Measurements from ENCODE around the gene CIRBP. TPM values are rescaled to one million over a fixed set of nuclear protein-coding genes. Genes with fewer than 3 reads are reported as not detected.

The CIRBP gene
- total and polyA plus RNA-seq, 9 donors: 602 to 1,254 (median 855) TPM

- peak in 3 of 5 donors; percentile 31 to 59 (median 44) for DNase-seq
- Histone ChIP-seq H3K36me3 (no peaks in the 10 kb centered on the region), H3K9me3 (no peaks in the 10 kb centered on the region), H3K27me3 (no peaks in the 10 kb centered on the region), H3K4me1 (ENCODE audit: insufficient read depth) (peaks cover 8% of the 10 kb centered on the region), H3K27ac (no peak overlapping the region), H3K4me3 (no peak overlapping the region)
- intact Hi-C loops (cut with DNase I): loop anchor here in 1 of 4 donors (10.0 kb wide), 1 partner anchor 106 kb away; the partner anchor contains the start of gene NDUFS7
- 76 to 84% (median 80%) methylated on average over 25 of the region's 25 CpGs for WGBS, 3 donors
- TF ChIP-seq CTCF (IDR thresholded peaks at IDR 0.05): no peak
- no peak for TF ChIP-seq EP300 (IDR thresholded peaks at IDR 0.05)
- TF ChIP-seq POLR2A (IDR thresholded peaks at IDR 0.05): no peak
Measured at GRCh38 chr19:1278713-1279660, 9.9 kb downstream of the CIRBP start.

GRCh38 chr19:1279782-1280341 lies 10.7 kb downstream of the CIRBP start:
- no peak overlapping the region for H3K27ac ChIP-seq
- intact Hi-C loops (cut with DNase I): loop anchor here in 3 of 4 donors (10.0 kb wide), 3 partner anchors 55 to 165 kb away; partner anchors contain the start of gene NDUFS7 (in 1 of the 3)
- TF ChIP-seq CTCF (IDR thresholded peaks at IDR 0.05): peak; percentile 85 to 95 (median 90)
- TF ChIP-seq EP300 (IDR thresholded peaks at IDR 0.05): no peak
- 27 to 30% (median 27%) methylated on average over 10 of the region's 10 CpGs for WGBS, 3 donors
- no peaks in the 10 kb centered on the region for H3K36me3 ChIP-seq
- H3K4me1 ChIP-seq (ENCODE audit: insufficient read depth): peaks cover 5% of the 10 kb centered on the region
- no peaks in the 10 kb centered on the region for H3K27me3 ChIP-seq
- H3K9me3 ChIP-seq: no peaks in the 10 kb centered on the region
- peak; percentile 74 to 90 (median 85) for DNase-seq
- no peak overlapping the region for H3K4me3 ChIP-seq

DNA sequence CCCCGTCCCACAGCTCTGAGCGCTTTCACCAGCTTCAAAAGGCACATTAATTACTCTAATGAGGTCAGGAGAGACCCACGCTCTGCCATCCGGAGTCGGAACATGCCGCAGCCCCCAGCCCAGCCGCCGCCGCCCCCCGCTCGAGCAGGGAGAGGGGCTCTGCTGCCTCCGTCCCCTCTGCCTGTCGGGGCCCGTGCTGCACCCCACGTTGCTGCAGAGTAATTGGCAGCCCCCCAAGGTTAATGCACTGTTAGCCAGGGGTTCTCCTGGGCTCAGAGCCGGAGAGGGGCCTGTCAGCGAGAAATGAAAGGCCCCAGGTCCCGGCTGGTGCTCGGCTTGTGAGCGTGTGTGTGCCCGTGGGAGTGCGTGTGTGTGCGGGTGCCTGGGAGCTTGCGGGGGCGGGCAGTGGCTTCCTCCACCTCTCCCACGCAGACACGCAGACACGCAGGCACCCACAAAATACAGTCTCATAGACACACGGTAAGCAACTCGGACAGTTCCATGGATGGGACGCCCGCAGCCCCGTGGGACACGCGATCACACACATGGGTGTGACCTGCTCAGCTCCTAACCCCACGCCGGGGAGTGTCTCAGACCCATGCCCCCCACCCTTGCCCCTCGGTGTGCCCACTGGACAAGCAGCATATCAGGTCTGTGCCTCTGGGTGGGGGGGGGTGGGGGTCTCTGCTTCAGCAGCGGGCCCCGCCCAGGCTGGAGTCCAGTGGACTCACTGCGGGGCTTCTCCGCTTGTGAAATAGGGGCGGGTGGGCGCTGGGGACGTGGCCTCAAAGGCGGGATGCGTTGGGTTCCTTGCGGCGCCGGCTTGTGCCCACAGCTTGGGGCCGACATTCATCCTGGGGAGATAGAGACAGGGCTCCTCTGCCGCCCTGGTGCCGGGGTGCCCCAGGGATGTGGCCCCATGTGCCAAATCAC lies 11.8 kb downstream of the CIRBP start:
- Histone ChIP-seq H3K27ac (no peak overlapping the region), H3K4me1 (ENCODE audit: insufficient read depth) (peaks cover 5% of the 10 kb centered on the region), H3K36me3 (no peaks in the 10 kb centered on the region), H3K27me3 (no peaks in the 10 kb centered on the region), H3K9me3 (no peaks in the 10 kb centered on the region), H3K4me3 (no peak overlapping the region)
- intact Hi-C loops (cut with DNase I): loop anchor here in 3 of 4 donors (10.0 kb wide), 2 partner anchors 54 to 164 kb away; no protein-coding TSS in a partner anchor
- no peak for TF ChIP-seq EP300 (IDR thresholded peaks at IDR 0.05)
- no peak for TF ChIP-seq CTCF (IDR thresholded peaks at IDR 0.05)
- peak in 1 of 5 donors; percentile 22 for DNase-seq
- WGBS, 3 donors: 41 to 48% (median 42%) methylated on average over 51 to 53 of the region's 53 CpGs
